AG20443 (cell line): ENCODE measurements around the gene GCC1.

Experiments
- DNase-seq: peaks from one replicate; pipeline ENCODE4 v3.0.0; 2012; ENCODE audit warnings: low spot score, mixed read lengths

GCC1 gene, protein sequence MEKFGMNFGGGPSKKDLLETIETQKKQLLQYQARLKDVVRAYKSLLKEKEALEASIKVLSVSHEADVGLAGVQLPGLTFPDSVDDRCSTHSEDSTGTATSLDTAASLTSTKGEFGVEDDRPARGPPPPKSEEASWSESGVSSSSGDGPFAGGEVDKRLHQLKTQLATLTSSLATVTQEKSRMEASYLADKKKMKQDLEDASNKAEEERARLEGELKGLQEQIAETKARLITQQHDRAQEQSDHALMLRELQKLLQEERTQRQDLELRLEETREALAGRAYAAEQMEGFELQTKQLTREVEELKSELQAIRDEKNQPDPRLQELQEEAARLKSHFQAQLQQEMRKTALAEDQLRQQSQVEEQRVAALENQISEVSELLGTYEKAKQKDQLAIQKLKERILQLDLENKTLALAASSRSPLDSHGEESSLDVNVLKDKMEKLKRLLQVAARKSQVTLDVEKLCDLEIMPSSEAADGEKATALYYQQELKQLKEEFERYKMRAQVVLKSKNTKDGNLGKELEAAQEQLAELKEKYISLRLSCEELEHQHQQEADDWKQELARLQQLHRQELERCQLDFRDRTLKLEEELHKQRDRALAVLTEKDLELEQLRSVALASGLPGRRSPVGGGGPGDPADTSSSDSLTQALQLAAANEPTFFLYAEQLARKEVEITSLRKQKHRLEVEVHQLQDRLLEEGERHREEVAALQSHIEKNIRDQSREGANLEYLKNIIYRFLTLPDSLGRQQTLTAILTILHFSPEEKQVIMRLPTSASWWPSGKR

DNA sequence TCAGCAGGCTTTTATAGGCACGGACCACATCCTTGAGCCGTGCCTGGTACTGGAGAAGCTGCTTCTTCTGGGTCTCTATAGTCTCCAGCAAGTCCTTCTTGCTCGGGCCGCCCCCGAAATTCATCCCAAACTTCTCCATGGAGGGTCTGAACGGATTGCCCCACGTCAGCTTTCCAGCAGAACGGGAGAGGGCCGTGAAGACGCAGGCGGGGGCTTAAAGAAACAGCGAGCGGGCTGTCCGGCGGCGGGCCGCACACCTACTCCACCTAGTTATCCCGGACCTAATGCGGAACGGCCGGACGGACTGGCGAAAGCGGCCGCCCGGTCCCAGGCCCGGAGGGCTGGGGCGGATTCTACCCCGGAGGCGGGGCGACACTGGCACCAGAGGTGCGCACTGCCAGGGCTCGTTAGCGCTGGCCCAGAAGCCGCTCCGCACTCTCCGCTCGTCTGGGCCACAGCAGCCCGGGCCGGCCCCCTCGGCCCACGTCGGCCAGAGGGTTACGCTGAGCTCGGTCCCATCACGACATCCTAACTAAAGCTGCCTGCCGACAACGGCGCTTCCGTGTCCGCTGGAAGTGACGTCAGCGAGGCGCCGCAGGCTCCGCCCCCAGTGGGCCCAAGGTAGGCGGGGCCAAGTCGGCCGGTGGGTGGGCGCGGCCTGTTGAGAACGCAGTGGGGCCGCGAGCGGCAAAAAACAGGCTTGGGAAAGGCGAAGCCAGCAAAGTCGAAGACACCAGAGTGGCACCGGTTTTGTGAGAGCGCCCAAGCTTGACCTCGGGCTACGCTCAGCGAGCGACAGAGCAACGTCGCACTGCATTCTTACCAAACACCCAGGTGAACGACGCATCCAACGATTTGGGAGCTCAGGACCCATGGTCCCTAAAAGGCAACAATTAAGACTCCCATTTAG lies at the start of gene GCC1:
Gene GCC1, minus strand, starts transcription at position 553 of the 910 bp plus-strand sequence. Its CDS starts 414 bp downstream, at position 139.
- peak; percentile 97 for DNase-seq

DNA sequence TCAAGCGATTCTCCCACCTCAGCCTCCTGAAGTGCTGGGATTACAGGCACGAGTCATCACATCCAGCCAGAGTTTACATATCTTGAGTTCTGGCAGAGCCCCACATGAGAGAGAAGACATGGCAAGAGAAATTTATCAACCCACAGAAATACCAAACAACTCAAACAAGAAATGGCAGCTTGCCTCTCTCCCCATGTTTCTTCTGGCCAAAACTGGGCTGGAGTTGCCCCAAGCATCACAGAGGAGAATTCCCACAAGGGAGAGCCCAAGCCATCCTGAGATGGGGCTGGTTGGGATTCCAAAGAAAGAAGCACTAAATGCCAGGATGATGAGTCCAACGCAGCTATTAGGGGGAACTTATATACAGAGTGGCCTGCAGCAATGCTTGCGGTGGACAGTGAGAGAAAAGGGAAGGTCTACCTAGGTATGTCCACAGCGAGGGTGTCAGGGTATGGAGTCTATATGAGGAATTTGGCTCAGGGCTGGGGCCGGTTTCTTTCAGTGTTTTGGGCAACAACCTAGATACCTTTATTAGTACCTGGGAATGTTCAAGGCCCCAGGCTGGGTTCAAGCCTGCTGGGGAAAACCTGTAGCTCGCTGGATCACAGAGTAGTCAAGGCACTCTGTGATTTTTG lies 47.0 kb upstream of the GCC1 start:
- DNase-seq: peak; percentile 62

DNA sequence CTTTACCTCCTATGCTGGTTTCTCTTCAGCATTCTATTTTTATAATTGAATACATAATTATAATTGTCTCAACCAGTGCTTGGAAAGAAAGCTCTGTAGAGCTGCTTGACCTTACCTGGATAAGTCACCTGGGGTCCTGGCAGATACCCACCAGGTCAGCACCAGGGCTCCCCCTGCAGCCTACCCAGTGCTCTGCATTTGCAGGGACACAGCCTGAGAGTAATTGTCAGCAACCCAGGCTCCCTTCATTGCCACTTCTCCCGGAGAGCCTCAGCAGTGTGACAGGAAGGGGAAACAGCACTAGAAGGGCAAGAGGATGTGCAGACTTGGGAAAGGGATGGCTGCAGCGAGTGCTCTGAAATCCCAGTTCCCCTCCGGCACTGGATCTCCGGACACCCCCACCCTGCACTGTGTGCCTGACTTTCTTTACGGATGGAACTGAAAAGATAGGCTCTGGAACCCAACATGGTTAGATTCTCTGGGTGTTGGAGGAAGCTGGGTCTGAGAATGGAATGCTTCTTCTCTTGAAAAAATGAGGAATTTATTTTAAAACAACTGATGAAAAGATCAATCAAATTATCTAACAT lies 44.0 kb upstream of the GCC1 start:
- peak; percentile 32 for DNase-seq

DNA sequence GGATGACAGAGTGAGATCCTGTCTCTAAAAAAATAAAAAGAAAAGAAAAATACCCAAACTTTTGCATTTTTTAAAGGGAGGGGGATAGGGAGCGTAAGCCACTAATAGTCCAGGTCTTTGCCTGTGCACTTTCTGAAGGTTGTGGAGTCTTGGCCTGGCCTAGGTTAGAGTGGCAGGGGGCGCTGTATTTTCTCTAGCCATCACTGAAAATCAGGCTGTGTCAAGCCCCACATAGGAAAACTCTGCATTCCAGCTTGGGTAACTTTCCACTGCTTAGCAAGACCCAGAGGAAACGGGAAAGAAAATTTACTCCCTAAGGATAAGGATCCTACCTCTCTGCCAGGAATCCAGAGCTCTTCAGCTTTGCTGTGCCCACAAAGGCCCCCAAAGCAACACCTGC lies 43.0 kb upstream of the GCC1 start:
- DNase-seq: peak; percentile 9

DNA sequence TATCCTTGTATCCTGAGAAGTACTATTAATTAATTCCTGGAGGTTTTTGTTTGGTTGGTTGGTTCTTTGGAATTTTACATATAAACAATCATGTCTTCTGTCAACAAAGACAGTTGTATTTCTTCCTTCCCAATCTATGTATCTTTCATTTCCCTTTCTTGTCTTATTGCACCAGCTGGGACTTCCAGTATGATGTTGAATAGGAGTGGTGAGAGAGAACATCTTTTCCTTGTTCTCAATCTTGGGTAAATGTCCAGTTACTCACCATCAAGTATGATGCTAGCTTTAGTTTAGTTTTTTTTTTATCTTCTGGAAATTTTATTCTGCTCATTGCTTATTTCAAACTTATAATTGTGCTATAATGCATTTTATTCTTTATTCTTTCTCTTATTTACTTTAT lies 39.9 kb upstream of the GCC1 start:
- no peak for DNase-seq

DNA sequence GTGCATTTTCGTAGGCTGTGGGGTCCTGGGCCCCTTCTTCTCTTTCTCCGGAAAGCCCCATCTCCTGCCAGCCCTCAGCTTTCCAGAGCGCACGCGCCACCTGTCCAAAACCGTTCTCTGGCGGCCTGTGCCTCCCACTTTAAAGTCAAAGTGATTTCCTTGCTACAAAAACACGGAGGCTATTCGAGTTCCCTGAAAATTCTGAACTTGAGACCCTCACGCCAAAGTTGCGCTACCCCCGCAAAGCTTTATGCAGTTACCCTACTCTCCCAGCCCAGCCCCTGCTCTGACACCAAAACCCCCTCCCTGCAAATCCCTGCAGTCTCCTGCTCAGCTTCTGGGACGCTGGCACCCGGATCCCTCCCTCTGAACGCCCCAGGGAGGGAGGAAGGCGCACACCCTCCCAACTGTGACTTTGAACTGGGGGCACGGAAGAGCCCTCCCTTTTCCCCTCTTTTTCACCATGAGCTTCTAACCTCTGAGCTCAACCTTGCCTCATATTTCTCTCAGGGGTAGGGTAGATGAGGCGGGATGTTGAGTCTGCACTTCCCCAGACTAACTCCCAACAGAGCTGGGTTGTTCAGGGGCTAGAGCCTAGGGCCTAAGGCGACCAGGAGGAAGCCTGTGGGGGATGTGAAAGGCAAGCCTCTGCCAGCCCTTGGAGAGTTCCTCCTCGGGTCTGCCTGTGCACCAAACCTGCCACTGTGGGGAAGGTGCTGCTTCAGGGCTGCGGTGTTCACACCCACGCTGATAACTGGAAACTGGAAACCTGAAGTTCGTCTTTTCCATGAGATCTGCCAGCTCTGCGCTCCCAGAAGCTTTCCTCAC lies 35.2 kb upstream of the GCC1 start:
- peak; percentile 13 for DNase-seq

DNA sequence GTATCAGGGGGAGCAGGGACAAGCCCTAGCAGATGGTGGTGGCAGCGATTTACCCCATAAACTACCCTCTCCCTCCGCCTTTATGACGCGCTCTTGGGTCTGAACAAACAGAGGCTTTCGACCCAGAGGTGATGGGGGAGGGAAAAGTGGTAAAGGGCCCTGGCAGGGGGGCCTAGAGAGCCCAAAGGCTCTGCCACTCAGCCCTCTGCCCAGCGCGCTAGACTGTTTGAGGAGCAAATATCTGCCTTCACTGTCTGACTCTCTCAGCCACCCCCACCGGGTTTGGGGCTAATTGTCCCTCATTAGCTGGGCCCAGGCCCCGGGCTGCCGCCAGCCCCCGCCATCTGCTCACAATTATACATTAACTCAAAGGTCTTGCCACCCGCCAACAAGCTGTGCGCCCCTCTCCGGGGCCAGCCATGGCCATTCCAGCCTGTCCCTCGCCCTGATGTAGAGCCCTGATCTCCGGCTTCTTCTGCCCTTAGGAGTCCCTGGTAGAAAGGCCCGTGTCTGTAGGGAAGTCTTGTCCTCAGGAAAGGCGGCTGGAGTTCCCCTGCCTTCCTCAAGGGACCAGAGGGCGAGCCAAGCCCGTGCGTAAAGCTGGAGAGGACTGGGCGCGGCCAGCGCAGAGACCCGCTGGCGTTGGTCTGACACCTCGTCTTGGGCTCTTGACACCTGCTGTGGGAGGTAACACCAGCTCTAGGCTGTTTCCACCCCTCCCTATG lies 34.4 kb upstream of the GCC1 start:
- DNase-seq: peak; percentile 8

DNA sequence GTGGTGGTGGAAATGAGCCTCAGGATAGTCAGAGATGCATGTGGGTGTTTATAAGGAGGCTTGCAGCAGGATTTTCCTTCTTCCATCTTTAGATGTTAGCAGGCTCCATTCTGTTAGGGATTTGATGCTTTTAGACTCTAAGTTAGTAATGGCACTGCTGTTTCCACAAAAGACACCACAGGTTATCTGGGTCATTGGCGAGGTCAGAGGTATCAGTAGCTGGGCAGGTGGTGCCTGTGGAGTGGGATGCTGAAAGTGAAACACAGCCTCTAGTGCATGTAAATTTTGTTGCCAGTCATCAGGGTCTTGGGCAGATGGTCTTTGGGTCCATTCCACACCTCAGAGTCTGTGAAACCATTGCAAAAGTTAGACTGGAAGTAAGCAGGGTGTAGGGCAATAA lies 33.4 kb upstream of the GCC1 start:
- no peak for DNase-seq

DNA sequence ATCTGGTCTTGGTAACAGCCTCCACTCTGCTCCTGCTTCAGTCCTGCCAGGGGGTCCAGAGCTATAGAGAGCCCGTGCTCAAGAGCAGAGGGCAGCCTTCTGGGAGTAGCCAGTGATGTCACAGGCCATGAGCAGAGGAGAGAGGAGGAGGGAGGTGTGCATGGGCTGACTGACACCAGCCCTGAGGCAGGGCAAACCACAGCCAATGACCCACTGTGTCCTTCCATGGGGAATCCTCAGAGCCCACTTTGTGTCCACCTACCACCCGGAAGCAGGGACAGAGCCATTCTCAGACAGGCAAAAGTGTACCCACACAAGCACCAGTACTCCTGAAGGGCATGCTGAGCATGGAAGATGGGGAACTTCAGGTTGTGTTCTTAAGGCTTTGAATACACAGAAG lies 32.6 kb upstream of the GCC1 start, which contains the start of gene PAX4:
Gene PAX4, minus strand, starts transcription at position 101 of the 400 bp plus-strand sequence. CDS start 2,214 bp downstream, outside the sequence.
- no peak for DNase-seq

DNA sequence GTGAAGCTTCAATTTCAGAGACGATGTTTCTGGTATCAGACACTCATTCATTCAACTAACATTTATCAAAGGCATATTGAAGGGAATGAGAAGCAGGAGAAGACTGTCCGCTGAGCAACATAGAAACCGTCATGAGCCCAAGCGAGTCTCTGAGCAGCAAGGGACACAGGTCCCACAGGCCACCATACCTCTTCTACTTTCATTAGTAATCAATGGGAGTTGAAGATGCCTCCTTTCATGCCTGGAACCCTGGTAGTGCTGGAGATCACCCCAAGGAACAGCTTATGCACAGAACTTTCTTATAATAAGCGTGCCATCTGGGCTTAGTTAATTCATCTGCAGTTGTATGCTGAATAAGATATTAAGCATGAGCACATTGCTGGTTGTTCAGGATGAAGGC lies 31.3 kb upstream of the GCC1 start:
- no peak for DNase-seq

DNA sequence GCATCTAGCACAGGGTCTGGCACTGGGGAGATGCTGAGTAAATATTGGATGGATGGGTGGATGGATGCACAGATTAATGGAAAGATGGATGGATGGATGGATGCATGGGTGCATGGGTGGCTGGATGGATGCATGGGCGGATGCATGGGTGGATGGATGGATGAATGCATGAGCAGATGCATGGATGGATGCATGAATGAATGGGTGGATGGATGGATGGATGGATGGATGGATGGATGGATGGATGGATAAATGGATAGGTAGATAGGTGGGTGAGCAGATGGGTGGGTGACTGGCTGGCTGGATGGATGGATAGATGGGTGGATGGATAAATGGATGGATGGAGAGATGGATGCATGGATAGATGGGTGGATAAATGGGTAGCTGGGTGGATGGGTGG lies 26.9 kb upstream of the GCC1 start:
- no peak for DNase-seq

DNA sequence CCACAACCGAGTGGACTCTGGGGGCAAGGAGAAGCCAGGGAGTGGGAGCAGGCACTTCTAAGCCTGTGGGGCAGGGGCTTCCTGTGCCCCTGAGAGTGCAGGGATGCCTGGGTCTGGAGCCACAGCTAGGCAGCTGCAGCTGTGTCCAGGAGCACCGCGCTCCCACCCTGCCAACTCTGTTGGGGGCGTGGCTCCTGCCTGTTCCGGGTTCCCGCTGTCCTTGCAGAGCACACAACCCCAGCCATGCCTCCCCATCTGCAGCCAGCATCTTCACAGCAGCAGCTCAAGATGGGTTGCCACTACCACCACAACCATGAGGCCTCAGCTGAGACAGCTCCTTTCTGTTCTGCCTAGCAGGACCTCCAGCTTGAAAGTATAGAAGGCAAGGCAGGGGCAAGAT lies 23.9 kb upstream of the GCC1 start:
- DNase-seq: no peak

DNA sequence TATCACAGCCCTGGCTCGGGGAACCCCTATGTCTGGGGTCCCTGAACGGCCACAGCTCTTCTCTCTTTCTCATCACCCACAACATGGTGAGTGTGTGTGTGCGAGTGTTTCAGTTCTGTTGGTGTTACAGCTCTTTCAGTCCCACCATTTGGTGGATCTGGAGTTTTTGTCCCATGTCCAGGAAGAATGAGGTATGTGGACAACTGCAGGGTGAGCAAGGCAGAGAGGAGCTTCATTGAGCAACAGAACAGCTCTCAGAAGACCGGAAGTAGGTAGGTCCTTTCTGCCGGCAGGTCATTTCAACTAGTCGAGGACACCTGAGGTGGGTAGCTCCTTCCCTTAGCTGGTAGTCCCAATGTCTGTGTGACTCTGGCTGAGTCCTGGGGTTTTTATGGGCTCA lies 23.1 kb upstream of the GCC1 start:
- DNase-seq: no peak

DNA sequence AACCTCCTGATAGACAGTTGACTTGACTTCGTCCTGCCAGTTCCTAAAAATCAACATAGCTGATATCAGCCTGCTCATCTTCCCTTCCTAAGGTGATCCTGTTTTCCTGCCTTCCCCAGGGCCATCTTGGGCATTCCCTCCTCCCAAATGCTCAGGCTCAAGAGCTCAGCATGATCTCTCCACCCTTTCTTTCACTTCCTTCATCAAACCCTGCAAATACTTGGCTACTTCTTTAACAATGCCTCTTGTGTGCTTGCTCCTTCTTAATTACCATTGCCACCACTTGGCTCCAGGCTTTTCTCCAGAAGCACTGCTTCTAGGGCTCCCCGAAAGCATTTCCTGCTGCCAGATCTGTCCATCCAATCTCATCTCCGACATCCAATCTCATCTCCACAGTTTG lies 15.5 kb upstream of the GCC1 start:
- no peak for DNase-seq

DNA sequence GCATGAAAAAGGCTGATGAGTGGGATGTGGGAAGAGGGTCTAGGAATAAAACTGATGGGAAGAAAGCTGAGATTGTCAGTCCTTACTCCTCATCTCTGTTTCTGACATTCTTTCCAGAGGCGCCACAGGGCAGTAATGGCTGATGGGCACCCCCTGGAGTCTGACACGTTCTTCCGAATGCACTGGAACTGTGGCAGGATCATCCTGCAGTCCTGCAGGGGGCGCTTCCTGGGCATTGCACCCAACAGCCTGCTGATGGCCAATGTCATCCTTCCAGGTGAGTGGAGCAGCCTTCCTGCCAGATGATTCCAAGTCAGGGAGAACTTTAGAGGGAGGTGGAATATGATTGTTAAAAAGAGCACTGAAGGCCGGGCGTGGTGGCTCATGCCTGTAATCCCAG lies 12.9 kb upstream of the GCC1 start:
- no peak for DNase-seq

DNA sequence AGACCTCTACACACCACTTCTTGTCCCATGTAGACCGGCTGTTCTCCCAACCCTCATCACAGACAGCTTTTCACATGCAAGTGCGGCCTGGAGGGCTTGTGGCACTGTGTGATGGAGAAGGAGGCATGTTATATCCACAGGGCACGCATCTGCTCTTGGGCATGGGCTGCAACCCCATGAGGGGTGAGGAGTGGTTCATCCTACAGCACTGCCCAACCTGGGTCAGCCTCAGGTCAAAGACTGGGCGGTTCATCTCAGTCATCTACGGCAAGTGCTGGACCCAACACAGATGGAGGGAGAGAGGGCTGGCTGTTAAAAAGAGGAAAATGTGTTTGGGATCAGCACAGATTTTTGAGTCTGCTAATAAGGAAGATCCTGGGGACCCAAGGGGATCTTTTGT lies 10.3 kb upstream of the GCC1 start:
- DNase-seq: no peak

DNA sequence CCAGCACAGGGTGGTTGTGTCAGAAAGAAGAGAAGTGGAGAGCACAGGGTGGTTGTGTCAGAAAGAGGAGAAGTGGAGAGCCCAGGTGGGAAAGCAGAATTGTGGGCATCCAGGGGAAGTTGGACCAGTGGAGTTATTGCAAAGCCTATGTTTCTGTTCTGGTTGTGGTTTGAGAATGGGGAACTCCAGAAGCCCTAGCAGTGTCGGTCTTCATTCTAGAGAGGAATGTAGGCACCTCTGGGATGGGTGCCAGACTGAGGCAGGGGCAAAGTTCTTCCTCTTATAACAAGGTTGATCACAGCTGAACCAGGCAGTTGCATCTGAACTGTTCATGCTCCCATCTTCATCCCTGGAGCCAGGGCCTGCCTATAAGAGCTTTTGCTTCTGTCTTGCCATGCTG lies 9.1 kb upstream of the GCC1 start:
- DNase-seq: no peak

DNA sequence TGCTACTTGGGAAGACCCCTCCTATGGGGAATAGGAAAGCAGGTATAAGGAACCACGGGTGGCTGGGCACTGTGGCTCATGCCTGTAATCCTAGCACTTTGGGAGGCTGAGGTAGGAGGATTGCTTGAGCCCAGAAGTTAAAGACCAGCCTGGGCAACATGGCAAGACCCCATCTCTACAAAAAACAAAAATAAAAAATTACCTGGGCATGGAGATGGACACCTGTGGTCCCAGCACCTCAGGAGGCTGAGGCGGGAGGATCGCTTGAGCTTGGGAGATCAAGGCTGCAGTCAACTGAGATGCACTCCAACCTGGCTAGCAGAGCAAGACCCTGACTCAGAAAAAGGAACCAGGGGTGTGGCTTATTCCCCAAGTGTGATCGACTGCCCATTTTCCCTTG lies 7.2 kb upstream of the GCC1 start:
- DNase-seq: no peak

DNA sequence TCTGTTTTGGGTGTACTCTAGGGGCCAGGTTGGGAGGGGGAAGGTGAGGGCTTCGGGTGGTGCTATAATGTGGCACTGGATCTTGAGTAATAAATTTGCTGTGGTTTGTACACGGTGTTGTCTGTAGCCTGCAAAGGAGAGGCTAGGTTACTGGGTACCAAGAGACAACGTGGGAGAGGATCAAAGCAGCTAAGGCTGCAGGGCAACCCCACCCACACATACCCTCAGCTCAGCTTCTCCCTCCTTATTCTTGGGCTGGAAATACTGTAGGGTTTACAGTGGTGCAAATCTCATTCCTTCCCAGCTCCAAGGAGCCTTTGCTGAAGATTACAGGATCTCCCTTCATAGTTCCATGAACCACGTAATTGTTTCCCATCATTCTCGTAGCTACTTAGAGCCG lies 6.2 kb upstream of the GCC1 start:
- DNase-seq: no peak

DNA sequence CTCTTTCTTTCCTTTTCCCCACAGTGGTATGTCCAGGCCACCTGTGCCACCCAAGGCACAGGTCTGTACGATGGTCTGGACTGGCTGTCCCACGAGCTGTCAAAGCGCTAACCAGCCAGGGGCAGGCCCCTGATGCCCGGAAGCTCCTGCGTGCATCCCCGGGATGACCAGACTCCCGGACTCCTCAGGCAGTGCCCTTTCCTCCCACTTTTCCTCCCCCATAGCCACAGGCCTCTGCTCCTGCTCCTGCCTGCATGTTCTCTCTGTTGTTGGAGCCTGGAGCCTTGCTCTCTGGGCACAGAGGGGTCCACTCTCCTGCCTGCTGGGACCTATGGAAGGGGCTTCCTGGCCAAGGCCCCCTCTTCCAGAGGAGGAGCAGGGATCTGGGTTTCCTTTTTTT lies 5.8 kb upstream of the GCC1 start:
- no peak for DNase-seq
